Measurements from ENCODE around the gene HK1.

- no peak for TF ChIP-seq CTCF (conservative IDR thresholded peaks at IDR 0.05; ENCODE audit: low read length)
- no peak for TF ChIP-seq EZH2phosphoT487 (IDR thresholded peaks at IDR 0.05; ENCODE audit: borderline replicate concordance, low read depth, low read length)
Observed at GRCh38 chr10:69303632-69304051, 25.3 kb downstream of the HK1 start.
